HG03060 (cell line): ENCODE results near the gene VAMP5.
A peak's percentile ranks its signal among the peaks of the same experiment; 100 is the strongest.
"Not testable (repeated sequence)": the region's sequence is repeated elsewhere in the genome, so short reads cannot be mapped to it uniquely, and the experiment has no call there.

Experiments
- ATAC-seq: cut with Tn5 transposase; IDR thresholded peaks from one replicate; pipeline ENCODE4 v1.9.1; 2021; ENCODE audit warnings: low read depth, moderate number of reproducible peaks; ENCODE audit not compliant: unreplicated experiment

VAMP5 gene

DNA sequence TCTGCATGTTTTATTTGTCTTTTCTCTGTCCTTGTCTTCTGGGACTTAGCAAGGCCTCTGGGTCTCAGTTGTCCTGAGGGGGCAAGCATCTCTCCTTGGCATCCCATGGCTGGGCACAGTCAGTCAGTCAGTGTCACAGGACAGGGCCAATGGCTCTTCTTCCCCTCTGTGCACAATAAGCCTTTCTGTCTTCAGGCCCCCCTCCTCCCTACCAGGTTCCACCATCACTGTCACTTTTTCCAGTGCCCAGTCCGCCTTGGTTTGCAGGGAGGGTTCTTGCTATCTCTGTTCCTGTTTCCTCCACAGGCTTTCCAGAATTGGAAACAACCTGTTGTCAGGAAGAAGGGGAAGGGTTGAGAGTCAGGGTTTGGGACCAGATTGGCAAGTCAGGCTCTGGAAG lies 1.7 kb upstream of the VAMP5 start:
- no peak for ATAC-seq

DNA sequence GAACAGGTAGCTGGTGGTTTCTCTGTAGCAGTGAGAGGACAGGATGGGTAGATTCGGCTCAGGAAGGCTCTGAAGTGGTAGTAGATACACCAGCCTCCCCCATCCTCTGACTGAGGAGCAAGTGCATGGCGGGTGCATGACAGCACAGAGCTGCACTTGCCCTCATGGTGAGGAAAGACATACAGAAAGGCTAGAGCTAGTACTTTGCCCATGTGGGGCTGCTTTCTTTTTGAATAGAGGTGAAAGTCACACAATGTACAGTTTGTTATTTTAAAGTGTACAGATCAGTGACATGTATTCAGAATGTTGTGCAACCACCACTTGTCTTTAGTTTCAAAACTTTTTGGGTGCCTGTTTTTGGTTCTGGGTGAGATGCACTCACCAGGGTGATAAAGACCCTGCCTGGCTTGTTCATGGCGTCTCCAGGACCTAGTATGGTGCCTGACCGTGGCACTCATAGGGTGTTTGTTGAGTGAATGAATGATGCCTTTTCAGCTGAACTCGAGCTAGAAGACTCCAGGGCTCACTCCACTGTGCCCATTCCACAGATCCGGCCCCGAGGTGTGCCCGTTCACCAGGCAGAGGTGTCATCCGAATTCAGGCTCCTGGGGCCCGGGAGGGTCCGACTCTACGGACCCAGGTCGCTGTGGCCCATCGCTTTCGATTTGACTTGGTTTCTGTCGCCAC lies 421 bp upstream of the VAMP5 start:
- ATAC-seq, result no peak

DNA sequence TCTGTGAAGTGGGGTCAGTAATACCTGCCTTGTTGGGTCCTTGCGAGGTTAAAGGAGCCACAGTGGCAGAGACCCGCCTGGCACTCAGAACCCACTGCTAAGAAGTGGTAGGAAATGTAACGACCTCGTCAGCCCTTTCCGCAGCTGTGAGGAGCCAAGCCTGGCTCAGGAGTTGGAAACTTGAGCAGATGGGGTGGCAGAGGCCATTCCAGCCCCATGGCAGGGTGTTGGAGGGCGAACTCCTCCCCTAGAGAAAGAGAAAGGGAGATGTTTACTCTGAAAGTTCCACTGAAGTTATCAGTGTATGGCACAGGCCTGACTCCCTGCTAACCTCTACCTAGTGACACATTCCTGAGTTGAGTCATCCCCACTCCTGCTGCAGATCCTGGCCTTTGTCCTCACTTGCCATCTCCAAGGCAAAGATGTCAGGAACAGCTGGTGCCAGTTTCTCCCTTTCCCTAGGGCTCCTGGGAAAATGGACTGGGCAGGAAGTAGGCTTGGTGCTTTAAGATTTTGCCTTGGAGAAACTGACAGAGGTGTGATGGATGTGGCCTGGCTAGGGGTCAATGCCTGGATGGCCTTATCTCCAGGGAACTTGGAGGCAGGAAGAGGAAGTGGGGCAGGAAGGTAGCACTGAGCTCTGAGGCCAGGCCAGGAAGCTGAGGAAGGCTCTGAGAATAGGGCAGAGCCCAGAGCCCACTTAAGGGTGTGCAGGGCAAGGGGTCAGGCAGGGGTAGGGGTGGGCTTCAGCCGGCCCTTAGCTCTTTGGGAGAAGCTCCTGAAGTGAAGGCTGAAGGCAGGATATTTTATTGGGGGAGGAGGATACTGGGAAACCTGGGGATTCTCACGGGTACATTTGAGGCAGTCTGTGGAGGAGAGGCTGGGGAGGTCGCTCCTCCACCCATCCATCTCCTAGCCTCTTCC lies 888 bp downstream of the VAMP5 start:
- no peak for ATAC-seq

DNA sequence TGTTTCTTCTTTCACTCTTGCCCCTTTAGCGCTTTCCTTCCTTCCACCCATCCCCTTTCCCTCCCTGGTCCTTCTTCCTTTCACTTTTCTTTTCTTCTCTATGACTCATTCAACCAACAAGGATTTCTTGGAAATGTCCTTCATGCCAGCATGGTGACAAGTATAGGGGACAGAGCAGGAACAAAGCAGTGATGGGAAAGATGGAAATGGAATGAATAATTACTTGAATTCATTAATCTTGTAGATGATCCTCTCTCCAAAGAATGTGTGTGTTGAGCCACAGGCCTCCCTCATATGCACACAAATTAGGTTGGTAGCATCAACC lies 1.5 kb downstream of the VAMP5 start:
- ATAC-seq, result no peak

DNA sequence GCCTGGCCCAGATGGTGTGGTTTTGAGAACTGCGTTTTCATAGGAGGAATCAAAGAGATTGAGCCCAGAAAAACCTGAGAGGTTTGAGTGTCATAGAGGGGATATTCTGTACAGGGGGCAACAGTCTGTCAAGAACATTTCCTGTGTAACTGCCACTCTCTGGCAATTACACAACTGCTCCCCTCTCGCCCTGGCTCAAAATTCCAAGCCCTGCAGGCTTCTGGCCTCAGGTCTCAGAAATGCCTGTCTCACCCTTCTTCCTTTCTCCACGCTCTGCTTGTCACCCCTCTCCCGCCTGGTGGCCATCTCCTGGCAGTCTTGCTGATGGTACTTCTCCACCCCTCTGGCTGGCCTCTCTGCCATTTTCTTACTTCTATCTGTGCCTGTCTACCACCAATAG lies 4.0 kb downstream of the VAMP5 start:
- no peak for ATAC-seq

DNA sequence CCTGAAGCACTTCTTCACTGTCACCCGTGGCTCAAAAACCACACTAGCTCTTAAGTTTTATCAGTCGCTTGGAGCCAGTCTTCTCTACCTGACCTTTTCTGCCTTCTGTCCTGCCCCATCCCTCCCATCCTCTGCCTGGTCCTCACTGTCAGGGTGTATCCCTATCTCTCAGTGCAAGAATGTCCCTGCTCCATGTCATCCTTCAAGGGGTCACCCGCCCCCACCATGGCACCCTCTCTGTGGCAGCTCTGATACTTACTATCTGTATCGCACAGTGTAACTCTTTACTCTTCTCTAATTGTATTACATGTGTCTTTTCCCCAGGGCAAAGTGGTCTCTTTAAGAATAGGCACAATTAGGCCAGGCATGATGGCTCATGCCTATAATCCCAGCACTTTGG lies 4.4 kb downstream of the VAMP5 start:
- no peak for ATAC-seq

DNA sequence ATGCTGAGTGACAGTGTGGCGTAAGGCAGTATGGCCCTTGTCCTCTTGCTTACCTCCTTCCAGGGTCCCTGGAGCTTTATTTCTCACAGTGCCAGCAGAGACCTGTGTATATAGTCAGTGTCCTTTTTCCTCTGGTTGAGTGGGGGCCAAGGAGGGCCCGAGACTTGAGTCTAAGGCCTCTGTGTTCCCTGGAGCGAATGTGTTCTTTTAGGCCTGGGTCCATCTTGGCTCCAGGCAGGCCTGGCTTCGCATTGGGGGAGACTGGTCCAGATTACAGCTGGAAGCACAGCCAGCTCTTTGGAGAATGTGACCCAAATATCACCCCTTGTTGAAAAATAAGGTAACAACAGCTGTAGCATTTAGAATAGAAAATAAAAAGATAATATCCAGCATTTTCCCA lies 5.0 kb downstream of the VAMP5 start:
- ATAC-seq, result no peak

DNA sequence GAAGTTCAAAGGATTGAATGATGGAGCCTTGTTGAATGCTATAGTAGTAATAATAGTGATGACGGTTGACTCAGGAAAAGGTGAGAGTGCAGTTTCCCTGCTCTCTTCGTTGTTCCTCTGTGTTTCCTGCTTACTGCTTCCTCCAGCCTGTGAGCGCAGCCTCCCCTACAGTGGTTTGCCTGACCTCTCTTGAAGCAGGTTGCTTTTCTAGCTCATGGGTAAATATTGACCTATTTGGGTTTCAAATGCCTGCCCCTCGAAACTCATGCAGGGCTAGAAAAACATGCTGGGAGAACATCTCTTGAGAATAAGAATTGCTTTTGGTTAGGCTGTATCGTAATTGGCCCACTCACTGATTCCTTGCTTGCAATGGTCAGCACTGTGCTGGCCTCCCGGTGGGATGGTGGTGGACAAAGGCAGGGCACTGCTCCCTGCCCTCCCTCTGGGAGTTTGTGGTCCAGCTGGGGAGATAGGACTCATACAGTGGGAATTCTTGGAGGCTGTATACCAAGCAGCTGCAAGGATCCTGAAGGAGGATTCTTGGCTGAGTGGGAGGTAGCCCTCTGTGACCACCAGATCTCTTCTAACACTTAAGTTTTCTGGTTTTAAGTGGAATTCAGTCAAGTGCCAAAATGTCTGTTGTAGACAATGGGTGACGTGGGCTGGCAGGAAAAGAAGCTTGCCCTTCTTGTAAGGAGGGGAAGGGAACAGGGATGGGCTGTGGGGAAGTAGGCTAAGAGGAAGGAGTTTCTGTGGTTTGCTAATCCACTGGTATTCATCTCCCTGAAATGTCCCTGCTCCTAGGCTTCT lies 6.0 kb downstream of the VAMP5 start:
- ATAC-seq, result no peak

DNA sequence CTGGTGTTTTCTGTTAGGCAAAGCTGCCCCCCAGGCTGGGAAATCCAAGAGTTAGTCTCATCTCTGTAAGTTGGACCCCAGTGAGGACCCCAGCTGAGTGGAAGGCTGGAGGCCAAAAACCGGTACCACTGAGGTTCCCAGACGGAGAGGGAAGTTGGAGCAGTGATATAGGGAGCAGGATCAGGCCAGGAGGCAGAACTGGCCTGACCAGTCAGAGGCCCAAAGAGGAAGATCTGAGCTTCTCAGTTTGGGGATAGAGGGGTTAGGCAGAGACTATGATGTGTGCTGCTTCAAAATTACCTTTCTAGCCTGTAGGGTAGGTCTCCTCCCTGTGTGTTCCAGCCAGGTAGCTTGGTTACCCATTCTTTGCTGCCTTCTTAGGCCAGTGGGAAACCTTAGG lies 6.7 kb downstream of the VAMP5 start:
- no peak for ATAC-seq

DNA sequence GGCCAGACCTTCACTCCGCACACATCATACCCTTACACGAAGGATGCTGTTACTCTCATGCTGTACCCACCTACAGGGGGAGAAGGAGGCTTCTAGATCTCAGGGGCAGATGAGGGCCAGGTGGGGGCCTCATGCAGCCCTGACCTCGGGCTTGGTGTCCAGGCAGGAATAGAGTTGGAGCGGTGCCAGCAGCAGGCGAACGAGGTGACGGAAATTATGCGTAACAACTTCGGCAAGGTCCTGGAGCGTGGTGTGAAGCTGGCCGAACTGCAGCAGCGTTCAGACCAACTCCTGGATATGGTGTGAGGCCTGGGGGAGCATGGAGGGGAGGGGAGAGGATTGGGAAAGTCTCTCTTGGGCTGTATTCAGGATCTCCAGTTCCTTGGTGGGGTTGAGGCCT lies 7.3 kb downstream of the VAMP5 start:
- no peak for ATAC-seq

DNA sequence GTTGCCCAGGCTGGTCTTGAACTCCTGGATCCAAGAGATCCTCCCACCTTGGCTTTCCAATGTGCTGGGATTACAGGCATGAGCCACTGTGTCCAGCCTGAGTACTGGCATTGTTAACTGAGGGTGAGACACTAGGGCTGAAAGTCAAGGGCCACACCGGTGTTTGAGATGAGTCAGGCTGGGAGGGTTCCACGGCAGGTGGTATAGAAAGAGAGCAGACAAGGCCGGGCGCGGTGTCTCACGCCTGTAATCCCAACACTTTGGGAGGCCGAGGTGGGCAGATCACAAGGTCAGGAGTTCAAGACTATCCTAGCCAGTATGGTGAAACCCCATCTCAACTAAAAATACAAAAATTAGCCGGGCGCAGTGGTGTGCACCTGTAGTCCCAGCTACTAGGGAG lies 8.1 kb downstream of the VAMP5 start:
- ATAC-seq, result not testable (repeated sequence)

DNA sequence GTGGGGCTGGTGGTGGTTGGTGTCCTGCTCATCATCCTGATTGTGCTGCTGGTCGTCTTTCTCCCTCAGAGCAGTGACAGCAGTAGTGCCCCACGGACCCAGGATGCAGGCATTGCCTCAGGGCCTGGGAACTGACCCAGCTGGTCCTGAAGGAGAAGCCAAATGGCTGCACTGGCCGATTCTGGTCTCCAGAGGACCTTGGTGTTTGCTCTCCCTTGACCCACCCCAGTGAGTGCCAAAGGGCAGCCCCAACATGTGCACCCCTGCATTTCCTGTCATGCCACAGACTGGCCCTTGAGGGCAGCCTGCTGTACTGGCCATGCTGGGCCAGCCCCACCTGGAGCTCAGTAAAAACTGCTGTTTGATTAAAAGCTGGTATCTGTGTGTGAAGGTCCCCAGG lies 8.8 kb downstream of the VAMP5 start:
- ATAC-seq, result no peak

DNA sequence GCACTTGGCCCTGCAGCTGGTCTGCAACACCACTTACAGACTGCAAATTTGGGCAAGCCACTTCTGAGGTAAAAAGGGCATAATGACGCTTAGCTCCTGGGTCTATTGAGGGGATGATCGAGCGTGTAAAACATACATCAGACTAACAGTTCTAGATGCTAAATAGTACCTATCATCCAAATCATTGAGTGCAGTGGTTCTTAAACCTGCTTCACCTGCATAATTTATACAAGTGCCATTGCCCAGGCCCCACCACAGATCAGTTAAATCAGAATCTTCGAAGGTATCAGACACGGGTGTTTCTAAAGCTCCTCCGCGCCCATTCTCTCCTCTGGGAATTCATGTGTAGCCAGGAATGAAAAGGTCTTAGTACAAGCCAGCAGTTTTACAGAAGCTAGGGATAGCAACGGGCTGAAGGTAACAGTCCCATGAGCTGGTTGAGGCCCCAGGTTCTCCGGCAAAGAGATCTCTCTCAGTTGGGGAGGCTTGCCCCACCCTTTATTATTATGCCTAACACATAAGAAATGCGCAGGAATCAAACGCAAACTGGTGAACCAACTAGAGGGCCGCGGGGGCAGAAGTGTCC lies 10.6 kb downstream of the VAMP5 start:
- ATAC-seq, result no peak

DNA sequence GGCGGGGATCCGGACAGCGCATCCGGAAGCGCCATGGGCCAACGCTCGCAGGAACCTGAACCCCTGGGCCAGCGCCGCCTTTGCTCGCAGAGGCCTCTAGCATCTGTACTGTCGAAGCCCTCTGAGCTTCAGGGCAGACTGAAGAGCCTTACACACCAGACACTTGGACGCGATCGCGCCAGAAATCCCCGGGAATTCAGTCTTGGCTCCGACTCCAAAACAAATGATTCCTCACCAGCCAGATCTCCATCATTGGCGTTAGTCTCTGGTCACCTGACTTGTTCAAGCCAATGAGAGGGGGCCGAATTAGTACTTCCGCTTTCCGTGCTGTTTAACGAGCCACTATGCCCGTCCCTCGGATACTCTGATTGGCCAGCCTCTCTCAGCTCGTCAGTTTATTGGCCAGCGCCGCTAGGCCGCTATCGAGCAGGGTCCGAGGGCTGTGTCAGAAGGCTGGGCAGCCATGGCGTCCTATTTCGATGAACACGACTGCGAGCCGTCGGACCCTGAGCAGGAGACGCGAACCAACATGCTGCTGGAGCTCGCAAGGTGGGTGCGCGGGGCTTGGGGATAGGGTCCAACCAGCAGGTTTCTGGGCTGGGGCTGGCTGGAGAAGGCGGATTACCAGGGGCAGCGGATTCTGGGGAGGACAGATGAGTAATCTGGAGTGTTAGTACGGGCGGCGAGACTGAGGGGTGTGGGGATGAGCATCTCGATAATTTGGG lies 11.2 kb downstream of the VAMP5 start, which contains the start of gene RNF181:
TSS of gene RNF181 (plus strand) at position 445 of the 725 bp plus-strand sequence. CDS start at position 464, 19 bp downstream.
- ATAC-seq, result peak; percentile 99

DNA sequence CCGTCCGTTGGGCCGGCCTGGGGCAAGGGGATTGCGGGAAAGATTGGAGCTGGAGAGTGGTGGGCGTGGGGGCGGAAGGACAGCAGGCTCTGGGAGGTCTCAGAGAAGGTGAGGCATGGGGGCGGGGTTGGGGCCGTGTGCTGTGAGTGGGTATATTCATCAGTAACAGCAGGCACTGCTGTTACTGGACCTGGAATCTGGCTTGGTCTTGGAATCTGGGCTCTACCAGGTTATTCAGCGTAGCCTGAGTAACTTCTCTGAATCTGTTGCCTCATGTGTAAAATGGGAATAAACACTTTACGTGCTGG lies 11.7 kb downstream of the VAMP5 start:
- no peak for ATAC-seq

DNA sequence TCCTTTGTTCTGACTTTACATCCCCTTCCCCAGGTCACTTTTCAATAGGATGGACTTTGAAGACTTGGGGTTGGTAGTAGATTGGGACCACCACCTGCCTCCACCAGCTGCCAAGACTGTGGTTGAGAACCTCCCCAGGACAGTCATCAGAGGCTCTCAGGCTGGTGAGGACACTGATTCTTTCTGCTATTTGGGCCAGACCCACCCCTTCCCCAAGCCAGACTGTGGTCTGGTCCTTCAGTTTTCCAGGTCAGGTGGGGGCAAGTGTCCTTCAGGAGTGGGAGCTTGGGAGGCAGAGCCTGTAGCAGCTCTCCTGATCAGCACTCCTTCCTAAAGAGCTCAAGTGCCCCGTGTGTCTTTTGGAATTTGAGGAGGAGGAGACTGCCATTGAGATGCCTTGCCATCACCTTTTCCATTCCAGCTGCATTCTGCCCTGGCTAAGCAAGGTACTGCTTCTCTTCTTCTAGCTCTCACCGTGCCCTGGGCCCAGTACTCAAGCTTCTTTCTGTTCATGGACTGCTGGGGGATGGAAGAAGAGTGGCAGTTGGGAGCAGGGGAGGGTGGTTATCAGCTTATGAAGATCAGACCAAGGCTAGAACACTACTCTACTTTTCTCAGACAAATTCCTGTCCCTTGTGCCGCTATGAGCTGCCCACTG lies 12.4 kb downstream of the VAMP5 start:
- ATAC-seq, result no peak

DNA sequence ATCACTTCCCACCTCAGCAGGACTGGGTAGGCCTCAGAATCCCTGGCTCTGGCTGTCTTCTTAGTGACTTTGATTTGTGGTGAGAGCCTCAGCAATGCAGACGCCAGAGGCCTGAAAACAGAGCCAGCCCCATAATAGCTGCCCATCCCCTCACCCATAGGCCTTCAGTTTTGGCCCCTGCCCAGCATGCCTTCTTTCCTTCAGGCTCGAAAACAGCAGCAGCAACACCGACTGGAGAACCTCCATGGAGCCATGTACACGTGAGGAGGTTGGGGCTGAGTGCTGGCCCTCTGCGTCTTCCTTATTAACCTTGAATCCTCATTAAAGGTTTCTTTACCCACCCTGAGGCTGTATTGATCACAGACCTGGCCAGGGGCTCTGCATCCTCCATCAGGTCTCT lies 13.0 kb downstream of the VAMP5 start:
- no peak for ATAC-seq

DNA sequence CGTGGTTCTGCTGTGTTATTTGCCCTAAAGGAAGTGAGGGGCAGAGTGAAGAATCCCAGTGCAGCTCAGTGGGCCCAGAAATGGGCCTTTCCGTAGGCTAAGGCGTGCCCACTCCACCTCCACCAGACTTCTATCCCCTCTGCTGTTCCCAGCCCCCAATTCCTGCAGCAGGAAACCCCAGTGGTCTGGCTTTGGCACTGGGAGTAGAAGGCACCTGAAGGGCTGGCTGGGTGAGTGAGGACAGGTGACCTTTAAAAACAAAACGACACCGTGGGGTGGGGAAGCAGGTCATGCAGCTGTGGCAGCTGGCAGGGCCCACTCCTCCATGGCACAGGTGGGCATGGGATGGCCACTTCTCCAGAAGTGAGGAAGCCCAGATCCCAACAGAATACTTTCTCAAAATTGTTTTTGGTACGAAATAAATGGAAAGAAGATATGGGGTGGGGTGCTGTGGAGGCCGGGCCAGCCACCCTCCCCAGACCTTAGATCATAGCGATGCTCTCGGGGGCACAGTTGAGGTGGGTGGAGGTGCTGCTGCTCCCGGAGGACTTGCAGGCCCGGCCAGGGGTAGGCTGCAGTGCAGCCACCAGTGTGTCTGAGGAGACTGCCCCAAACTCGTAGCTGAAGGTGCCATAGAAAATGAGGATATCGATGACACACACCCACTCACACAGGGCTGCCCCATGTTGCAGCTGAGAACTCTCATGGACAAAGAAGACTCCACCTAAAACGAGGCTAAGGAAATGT lies 14.5 kb downstream of the VAMP5 start:
- ATAC-seq, result no peak
